Measurements from ENCODE around the gene RAD51B. TPM values are rescaled to one million over a fixed set of nuclear protein-coding genes. Genes with fewer than 3 reads are reported as not detected.

RAD51B gene
- total and polyA plus RNA-seq, 4 donors, result 2.5 to 95.0 (median 9.6) TPM

DNA sequence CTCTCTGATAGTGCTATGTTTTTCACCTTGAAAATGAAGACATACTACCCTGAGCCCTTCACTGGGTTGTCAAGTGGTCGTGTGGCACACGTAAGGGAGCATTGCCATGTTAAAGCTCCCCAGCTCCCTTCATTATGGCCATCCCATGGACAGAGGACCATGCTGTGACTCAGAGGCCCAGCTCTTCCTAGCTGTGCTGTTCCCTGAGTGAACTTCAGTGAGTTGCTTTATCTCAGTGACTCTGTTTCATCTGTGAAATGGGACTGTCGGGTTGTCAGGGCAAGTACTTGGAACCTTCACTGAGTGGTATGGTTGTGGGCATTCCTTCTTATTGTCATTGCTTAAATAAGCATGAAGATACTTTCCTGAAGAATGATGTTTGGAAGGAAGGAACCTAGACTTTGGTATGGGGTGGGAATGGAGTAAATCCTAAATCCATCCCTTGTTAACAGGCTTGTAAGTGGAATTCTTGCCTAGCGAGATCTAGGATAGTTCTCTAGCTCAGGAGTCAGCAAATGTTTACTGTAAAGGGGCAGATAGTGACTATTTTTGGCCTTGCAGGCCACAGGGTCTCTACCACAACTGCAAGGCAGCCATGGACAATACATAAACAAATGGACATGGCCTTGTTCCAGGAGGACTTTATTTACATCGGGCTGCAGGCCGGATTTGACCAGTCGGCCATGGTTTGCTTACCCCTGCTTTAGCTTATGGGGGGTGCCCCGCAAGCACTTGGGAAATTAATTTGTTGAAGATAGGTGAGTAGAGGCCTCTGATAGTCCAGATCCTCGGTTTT is 689.8 kb downstream of the RAD51B start:
- TF ChIP-seq, protein P1, sequence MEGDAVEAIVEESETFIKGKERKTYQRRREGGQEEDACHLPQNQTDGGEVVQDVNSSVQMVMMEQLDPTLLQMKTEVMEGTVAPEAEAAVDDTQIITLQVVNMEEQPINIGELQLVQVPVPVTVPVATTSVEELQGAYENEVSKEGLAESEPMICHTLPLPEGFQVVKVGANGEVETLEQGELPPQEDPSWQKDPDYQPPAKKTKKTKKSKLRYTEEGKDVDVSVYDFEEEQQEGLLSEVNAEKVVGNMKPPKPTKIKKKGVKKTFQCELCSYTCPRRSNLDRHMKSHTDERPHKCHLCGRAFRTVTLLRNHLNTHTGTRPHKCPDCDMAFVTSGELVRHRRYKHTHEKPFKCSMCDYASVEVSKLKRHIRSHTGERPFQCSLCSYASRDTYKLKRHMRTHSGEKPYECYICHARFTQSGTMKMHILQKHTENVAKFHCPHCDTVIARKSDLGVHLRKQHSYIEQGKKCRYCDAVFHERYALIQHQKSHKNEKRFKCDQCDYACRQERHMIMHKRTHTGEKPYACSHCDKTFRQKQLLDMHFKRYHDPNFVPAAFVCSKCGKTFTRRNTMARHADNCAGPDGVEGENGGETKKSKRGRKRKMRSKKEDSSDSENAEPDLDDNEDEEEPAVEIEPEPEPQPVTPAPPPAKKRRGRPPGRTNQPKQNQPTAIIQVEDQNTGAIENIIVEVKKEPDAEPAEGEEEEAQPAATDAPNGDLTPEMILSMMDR (IDR thresholded peaks at IDR 0.05; ENCODE audit: control extremely low read depth, extremely low read depth), result no peak
- H3K4me3 ChIP-seq, result no peak overlapping the region
- H3K36me3 ChIP-seq (ENCODE audit: control insufficient read depth in 4 of 4, insufficient read depth in 4 of 4, low read length in 4 of 4), result no peaks in the 10 kb centered on the region
- 79 to 85% methylated on average over 9 of the region's 9 CpGs for WGBS, 2 donors
- peak; percentile 15 to 79 (median 55) for DNase-seq
- no peak overlapping the region for H3K9ac ChIP-seq (ENCODE audit: insufficient read depth in 1 of 2, low read length in 2 of 2)
- peak overlapping the region in 1 of 2 donors; percentile 52 for H3K27ac ChIP-seq (ENCODE audit: low read depth in 1 of 2, low read length in 1 of 2)
- H3K27me3 ChIP-seq (ENCODE audit: control insufficient read depth in 3 of 3, insufficient read depth in 3 of 3, low read length in 2 of 3), result no peaks in the 10 kb centered on the region
- no peak for ATAC-seq (ENCODE audit: insufficient read depth, low FRiP score)
- peaks cover 0 to 75% (median 40%) of the 10 kb centered on the region in 5 donors for H3K4me1 ChIP-seq (ENCODE audit: control insufficient read depth in 5 of 5, insufficient read depth in 5 of 5, low read length in 5 of 5)
- H3K9me3 ChIP-seq (ENCODE audit: control insufficient read depth in 4 of 4, insufficient read depth in 3 of 4, low read length in 3 of 4), result no peaks in the 10 kb centered on the region

DNA sequence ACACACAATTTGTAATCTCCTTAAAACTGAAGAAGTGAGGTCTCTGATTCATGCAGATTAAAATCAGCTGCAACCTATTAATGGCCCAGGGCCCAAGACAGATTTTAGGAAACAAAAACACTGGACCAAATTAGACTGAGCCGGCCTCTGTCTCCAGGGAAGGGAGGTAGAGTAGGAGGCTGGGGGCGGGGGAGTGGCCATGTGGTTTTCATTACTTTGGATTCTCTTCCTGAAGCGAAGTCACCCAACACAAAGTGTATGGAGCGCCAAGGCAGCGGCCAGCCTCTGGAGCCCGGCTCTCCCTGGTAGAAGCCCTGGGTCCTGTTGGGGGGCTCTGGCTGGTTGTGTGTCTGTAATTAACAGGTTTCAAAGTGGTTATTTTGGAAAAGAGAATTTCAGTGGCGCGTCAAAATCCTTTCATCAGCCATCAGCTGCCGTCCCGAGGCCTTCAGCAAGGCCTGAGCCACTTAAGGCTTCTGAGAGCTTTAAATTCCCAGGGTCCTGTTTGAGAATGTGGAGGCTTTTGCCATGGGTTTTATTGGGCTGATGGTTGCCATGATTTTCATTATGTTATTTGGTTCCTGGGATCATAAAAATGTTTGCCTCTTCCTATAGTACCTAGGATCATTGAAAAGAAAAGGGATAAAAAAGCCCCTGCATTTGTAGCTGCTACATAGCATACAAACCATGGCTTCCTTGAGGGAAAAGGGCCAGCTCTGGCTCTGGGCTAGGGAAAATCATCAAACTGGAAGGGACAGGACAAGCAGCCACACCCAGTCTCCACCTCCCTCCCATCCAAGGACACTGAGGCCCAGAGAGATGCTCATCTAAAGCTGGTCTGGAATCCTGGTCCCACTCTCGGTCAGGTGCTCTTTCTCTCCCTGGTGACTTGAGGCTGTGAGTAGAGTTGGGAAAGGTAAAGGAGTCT is 690.9 kb downstream of the RAD51B start:
- TF ChIP-seq, protein P1 (IDR thresholded peaks at IDR 0.05; ENCODE audit: control extremely low read depth, extremely low read depth), result no peak
- H3K27ac ChIP-seq (ENCODE audit: low read depth in 1 of 2, low read length in 1 of 2), result peak overlapping the region in 1 of 2 donors; percentile 32
- no peaks in the 10 kb centered on the region for H3K9me3 ChIP-seq (ENCODE audit: control insufficient read depth in 4 of 4, insufficient read depth in 3 of 4, low read length in 3 of 4)
- ATAC-seq (ENCODE audit: insufficient read depth, low FRiP score) (no peak), DNase-seq (peak; percentile 54 to 64 (median 57))
- no peaks in the 10 kb centered on the region for H3K27me3 ChIP-seq (ENCODE audit: control insufficient read depth in 3 of 3, insufficient read depth in 3 of 3, low read length in 2 of 3)
- peak overlapping the region in 1 of 2 donors; percentile 11 for H3K9ac ChIP-seq (ENCODE audit: insufficient read depth in 1 of 2, low read length in 2 of 2)
- no peak overlapping the region for H3K4me3 ChIP-seq
- no peaks in the 10 kb centered on the region for H3K36me3 ChIP-seq (ENCODE audit: control insufficient read depth in 4 of 4, insufficient read depth in 4 of 4, low read length in 4 of 4)
- WGBS, 2 donors, result 88 to 93% methylated on average over 11 of the region's 11 CpGs
- H3K4me1 ChIP-seq (ENCODE audit: control insufficient read depth in 5 of 5, insufficient read depth in 5 of 5, low read length in 5 of 5), result peaks cover 0 to 67% (median 39%) of the 10 kb centered on the region in 5 donors

DNA sequence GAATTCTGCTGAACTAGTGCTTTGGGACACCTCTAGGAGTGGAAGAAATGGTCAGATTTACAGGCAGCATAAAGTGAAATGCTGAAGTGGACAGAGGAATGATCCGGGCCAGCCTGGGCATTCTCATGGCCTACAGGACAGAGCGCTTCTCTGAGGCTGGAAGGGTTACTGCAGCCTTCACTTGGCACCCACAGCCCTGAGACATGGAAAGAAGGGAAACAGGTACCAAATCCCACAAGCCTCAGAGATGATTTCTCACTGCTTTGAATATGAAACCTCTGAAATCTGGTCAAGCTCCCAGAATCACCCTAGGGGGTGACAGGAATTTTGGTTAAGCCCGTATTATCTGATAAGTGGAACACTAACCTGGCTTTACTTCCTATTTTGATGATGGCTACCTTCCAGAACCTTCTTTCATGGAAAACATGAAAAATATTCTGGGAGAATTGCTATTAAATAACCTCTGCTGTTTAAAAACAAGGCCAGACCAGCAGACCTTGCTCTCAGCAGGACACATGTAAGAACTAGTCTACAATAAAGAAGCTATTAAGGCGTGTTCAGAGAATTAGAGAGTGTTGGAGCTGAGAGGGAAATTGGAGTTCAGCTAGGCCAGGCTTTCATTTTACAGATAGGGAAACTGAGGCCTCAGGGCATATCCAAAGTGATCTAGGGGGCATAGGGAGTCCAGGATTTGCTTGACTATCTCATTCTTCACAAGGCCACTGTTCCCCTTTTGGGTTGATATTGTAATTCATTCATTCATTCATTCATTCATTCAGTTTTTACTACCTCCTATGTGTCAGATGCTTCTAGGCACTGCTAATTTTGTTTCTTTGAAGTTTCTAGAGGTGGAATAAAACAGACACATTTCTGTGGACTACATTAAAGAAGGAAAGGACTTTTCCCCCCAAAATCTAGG is 691.8 kb downstream of the RAD51B start:
- Histone ChIP-seq H3K9me3 (ENCODE audit: control insufficient read depth in 4 of 4, insufficient read depth in 3 of 4, low read length in 3 of 4) (no peaks in the 10 kb centered on the region), H3K9ac (ENCODE audit: insufficient read depth in 1 of 2, low read length in 2 of 2) (peak overlapping the region in 1 of 2 donors; percentile 11), H3K36me3 (ENCODE audit: control insufficient read depth in 4 of 4, insufficient read depth in 4 of 4, low read length in 4 of 4) (no peaks in the 10 kb centered on the region), H3K27ac (ENCODE audit: low read depth in 1 of 2, low read length in 1 of 2) (peak overlapping the region in 1 of 2 donors; percentile 32), H3K4me3 (no peak overlapping the region), H3K4me1 (ENCODE audit: control insufficient read depth in 5 of 5, insufficient read depth in 5 of 5, low read length in 5 of 5) (peaks cover 0 to 60% (median 33%) of the 10 kb centered on the region in 5 donors), H3K27me3 (ENCODE audit: control insufficient read depth in 3 of 3, insufficient read depth in 3 of 3, low read length in 2 of 3) (no peaks in the 10 kb centered on the region)
- 85 to 87% methylated on average over 4 of the region's 4 CpGs for WGBS, 2 donors
- DNase-seq (peak in 1 of 3 donors; percentile 24), ATAC-seq (ENCODE audit: insufficient read depth, low FRiP score) (no peak)
- TF ChIP-seq, protein P1 (IDR thresholded peaks at IDR 0.05; ENCODE audit: control extremely low read depth, extremely low read depth), result no peak
